RWPE1 (cell line): ENCODE results near the gene NKIRAS1.
"Not testable (repeated sequence)": the region's sequence is repeated elsewhere in the genome, so short reads cannot be mapped to it uniquely, and the experiment has no call there.

Experiments used
- CTCF ChIA-PET: fragments of 350-600 bp; sonication (Branson Sonifier 250); formaldehyde crosslinking; extraction: SDS; loops from one replicate; lab custom pipeline; 2021; lab: Yijun Ruan, JAX
- POLR2A ChIA-PET: fragments of 400-600 bp; formaldehyde crosslinking; extraction: SDS; loops from one replicate; lab custom pipeline; 2020; ENCODE audit warnings: antibody characterized with exemption; ENCODE audit not compliant: low non-redundant PET; lab: Yijun Ruan, JAX
- DNase-seq: peaks from one replicate; pipeline ENCODE4 v3.0.0; 2012; ENCODE audit warnings: low spot score
- H3K27ac ChIP-seq: fragments of 450-650 bp; 2 replicates; pipeline ENCODE4 v1.5.1; 2017
- TF ChIP-seq, protein P1 (sequence below): fragments of 450-650 bp; conservative IDR thresholded peaks from 2 replicates; pipeline ENCODE4 v1.5.1; 2017; ENCODE audit warnings: low read depth, mild to moderate bottlenecking

The NKIRAS1 gene

DNA sequence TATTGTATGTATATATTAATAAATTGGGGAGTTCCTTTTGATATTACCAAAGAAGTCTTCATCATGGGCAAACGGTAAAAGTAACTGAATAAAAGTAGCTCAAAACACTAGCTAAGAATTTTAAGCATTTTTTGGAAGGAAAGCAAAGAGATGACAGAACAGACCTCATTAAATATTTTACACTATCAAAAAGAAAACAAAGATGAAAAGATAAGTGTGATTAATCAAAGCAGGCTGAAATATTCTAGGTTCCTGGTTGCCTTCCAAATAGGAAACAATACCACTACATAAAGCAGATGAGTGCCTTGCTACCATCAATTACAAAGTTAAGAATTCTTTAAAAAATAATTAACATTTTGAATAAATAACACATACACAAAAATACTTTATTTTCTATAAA is 3.6 kb downstream of the NKIRAS1 start:
- TF ChIP-seq, protein P1, sequence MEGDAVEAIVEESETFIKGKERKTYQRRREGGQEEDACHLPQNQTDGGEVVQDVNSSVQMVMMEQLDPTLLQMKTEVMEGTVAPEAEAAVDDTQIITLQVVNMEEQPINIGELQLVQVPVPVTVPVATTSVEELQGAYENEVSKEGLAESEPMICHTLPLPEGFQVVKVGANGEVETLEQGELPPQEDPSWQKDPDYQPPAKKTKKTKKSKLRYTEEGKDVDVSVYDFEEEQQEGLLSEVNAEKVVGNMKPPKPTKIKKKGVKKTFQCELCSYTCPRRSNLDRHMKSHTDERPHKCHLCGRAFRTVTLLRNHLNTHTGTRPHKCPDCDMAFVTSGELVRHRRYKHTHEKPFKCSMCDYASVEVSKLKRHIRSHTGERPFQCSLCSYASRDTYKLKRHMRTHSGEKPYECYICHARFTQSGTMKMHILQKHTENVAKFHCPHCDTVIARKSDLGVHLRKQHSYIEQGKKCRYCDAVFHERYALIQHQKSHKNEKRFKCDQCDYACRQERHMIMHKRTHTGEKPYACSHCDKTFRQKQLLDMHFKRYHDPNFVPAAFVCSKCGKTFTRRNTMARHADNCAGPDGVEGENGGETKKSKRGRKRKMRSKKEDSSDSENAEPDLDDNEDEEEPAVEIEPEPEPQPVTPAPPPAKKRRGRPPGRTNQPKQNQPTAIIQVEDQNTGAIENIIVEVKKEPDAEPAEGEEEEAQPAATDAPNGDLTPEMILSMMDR: no peak
- ChIA-PET CTCF (no interaction called here), POLR2A (no interaction called here)
- no peak for DNase-seq
- no peak overlapping the region for H3K27ac ChIP-seq

DNA sequence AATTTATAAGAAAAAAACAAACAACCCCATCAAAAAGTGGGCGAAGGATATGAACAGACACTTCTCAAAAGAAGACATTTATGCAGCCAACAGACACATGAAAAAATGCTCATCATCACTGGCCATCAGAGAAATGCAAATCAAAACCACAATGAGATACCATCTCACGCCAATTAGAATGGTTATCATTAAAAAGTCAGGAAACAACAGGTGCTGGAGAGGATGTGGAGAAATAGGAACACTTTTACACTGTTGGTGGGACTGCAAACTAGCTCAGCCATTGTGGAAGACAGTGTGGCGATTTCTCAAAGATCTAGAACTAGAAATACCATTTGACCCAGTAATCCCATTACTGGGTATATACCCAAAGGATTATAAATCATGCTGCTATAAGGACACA is 4.5 kb downstream of the NKIRAS1 start:
- DNase-seq, CTCF ChIA-PET, H3K27ac ChIP-seq, POLR2A ChIA-PET: not testable (repeated sequence)

DNA sequence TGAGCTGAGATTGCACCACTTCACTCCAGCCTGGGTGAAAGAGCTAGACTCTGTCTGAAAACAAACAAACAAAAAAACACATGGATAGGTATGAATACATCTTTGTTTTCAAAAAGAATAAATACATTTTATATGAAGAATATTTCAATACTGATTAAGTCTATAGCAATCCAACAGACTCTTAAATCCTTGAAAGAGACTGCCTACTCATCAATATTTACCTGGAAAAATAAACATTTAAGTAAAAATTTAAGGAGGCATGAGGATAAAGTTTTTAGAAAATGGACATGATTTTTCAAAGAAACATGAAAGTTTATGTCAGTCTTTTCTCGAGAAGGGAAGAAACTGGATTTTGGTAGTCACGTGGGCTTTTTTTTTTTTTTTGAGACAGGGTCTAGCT is 5.4 kb downstream of the NKIRAS1 start:
- DNase-seq: no peak
- CTCF ChIA-PET: no interaction called here
- H3K27ac ChIP-seq: no peak overlapping the region
- POLR2A ChIA-PET: no interaction called here
- TF ChIP-seq, protein P1: no peak

DNA sequence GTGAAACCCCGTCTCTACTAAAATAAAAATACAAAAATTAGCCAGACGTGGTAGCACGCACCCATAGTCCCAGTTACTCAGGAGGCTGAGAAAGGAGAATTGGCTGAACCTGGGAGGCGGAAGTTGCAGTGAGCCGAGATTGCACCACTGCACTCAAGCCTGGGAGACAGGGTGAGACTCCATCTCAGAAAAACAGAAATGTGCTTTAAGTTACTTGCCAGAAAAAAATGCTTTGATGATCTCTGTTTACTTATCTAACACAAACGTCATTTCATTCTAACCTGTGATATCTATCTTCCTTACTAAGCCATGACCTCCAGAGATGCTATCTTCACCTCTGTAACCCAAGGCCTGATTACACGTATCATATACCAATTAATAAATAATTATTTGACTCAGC is 7.4 kb downstream of the NKIRAS1 start:
- H3K27ac ChIP-seq: no peak overlapping the region
- ChIA-PET POLR2A (no interaction called here), CTCF (interaction anchor here (0.7 kb wide), 1 partner anchor 14 kb away, joined by 4 read pairs; no protein-coding TSS in a partner anchor)
- DNase-seq: no peak
- TF ChIP-seq, protein P1: no peak

DNA sequence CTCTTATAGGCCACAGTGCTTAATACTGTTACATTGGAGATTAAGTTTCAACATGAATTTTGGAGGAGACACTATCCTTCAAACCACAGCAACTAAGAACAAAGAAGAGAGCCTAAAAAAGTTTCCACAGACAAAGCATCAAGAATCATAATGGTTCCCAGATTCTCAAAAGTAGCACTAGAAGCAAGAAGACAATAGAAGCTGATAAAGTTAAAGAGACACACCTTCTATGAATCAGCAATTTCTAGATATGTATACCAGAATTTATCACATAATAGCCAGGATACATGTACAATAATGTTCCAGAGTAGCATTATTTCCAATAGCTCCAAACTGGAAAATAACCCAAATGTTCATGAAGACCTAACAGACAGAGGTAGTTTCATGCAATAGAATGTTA is 12.2 kb downstream of the NKIRAS1 start:
- no peak for DNase-seq
- TF ChIP-seq, protein P1: no peak
- ChIA-PET POLR2A (no interaction called here), CTCF (no interaction called here)
- no peak overlapping the region for H3K27ac ChIP-seq

DNA sequence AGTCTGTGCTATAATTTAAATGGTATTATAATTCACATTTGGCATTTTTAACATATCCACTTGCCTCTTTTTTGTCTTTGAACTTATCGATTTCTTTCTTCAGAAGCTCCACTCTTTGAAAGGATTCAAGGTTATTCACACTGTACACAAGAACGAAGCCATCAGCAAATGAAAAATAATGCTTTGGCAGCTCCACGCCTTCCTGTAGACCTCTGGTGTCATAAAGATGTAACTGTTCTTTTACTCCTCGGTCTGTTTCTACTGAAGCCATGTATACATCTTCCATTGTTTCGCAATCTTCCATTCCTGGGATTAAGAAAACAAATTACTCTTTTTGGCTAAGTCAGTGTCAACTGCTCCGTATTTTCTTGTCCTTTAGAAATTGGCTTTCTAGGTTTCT is 16.0 kb downstream of the NKIRAS1 start:
- H3K27ac ChIP-seq: no peak overlapping the region
- ChIA-PET POLR2A (no interaction called here), CTCF (no interaction called here)
- TF ChIP-seq, protein P1: no peak
- DNase-seq: no peak

DNA sequence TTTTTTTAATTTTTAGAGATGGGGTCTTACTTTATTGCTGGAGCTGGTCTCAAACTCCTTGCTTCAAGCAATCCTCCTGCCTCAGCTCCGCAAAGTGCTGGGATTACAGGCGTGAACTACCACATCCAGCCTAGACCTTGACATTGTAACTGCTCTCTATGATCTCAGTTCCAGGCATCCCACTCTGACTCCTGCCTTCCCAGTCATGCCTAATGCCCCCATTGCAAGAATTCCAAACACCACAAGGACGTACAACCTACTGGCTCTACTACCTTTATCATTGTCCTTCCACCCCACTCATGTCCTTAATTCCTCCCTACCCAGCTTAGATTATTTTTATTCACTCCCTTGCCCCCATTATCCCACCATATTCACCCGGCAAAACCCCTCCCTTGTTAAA is 21.6 kb downstream of the NKIRAS1 start:
- no peak overlapping the region for H3K27ac ChIP-seq
- POLR2A ChIA-PET: no interaction called here
- TF ChIP-seq, protein P1: no peak
- CTCF ChIA-PET: interaction anchor here (0.6 kb wide), 1 partner anchor 14 kb away, joined by 4 read pairs; no protein-coding TSS in a partner anchor
- DNase-seq: no peak
